CD4-positive, CD25-positive, alpha-beta regulatory T cell (primary cell): ENCODE data around the gene ZNF583. TPM values are rescaled to one million over a fixed set of nuclear protein-coding genes. Genes with fewer than 3 reads are reported as not detected.
A peak's percentile ranks its signal among the peaks of the same experiment; 100 is the strongest.

ENCODE experiments used
- ATAC-seq, 2 donors: fragments of 150-1000 bp; cut with Tn5 transposase; one replicate each; pipeline ENCODE4 v1.10.0; 2021; ENCODE audit warnings: low read depth in 2 of 2, moderate number of reproducible peaks in 2 of 2, moderate library complexity in 1 of 2
- DNase-seq, 3 donors: peaks; one replicate each; pipeline versions ENCODE4 v3.0.0 to v3.0.0-alpha.2; 2012 to 2022; ENCODE audit warnings: mixed read lengths in 1 of 3
- H3K27ac ChIP-seq: one replicate; pipeline ENCODE4 v1.7.0; 2013; ENCODE audit warnings: mild to moderate bottlenecking, low read length; ENCODE audit not compliant: insufficient read depth, poor library complexity, severe bottlenecking
- H3K27me3 ChIP-seq: one replicate; pipeline ENCODE4 v1.7.0; 2013; ENCODE audit warnings: low read length; ENCODE audit not compliant: control insufficient read depth, insufficient read depth
- H3K36me3 ChIP-seq: one replicate; pipeline ENCODE4 v1.7.0; 2013; ENCODE audit warnings: mild to moderate bottlenecking, low read length, moderate library complexity; ENCODE audit not compliant: control insufficient read depth, insufficient read depth
- H3K4me1 ChIP-seq: 2 replicates; pipeline ENCODE4 v1.7.0; 2013; ENCODE audit warnings: mild to moderate bottlenecking, low read length; ENCODE audit not compliant: insufficient read depth, control insufficient read depth, poor library complexity, severe bottlenecking
- H3K4me3 ChIP-seq: one replicate; pipeline ENCODE4 v1.7.0; 2013; ENCODE audit warnings: low read depth, mild to moderate bottlenecking, low read length, moderate library complexity
- H3K9me3 ChIP-seq, 2 experiments: 1 replicate in 1 of 2; 2 replicates in 1 of 2; pipeline ENCODE4 v1.7.0; 2013; ENCODE audit warnings: low read length in 2 of 2, mild to moderate bottlenecking in 1 of 2, moderate library complexity in 1 of 2; ENCODE audit not compliant: control insufficient read depth in 2 of 2
- H3K27ac Mint-ChIP-seq, 3 donors: one replicate each; pipeline ENCODE4 v1.8.0; 2020 to 2022; ENCODE audit warnings: mild to moderate bottlenecking in 3 of 3, mixed read lengths in 3 of 3, moderate library complexity in 2 of 3
- H3K27me3 Mint-ChIP-seq: one replicate; pipeline ENCODE4 v1.8.0; 2022; ENCODE audit warnings: mild to moderate bottlenecking, mixed read lengths
- H3K36me3 Mint-ChIP-seq: one replicate; pipeline ENCODE4 v1.8.0; 2020; ENCODE audit warnings: mixed read lengths
- H3K4me1 Mint-ChIP-seq, 4 donors: one replicate each; pipeline ENCODE4 v1.8.0; 2020 to 2022; ENCODE audit warnings: mixed read lengths in 4 of 4, mild to moderate bottlenecking in 1 of 4
- H3K4me3 Mint-ChIP-seq, 4 donors: one replicate each; pipeline ENCODE4 v1.8.0; 2020 to 2022; ENCODE audit warnings: mild to moderate bottlenecking in 4 of 4, mixed read lengths in 4 of 4, moderate library complexity in 3 of 4
- H3K9me3 Mint-ChIP-seq, 7 donors: one replicate each; pipeline ENCODE4 v1.8.0; 2020 to 2022; ENCODE audit warnings: mixed read lengths in 7 of 7, mild to moderate bottlenecking in 3 of 7, moderate library complexity in 2 of 7
- polyA plus RNA-seq, 4 donors: library from polyadenylated mRNA; unstranded; fragments of 300-500 nt; fragmentation: Illumina TruSeq; gene quantifications; one replicate each; pipeline ENCODE4 v1.2.3, GENCODE V29; 2021
- total RNA-seq: library from RNA; stranded (reverse); gene quantifications from one replicate; pipeline ENCODE4 v1.2.3, GENCODE V29; 2022

The ZNF583 gene
- total RNA-seq = 2.2 TPM
- 10 to 100 TPM in 2 of 4 donors, 1 to 10 TPM in 2; 7.3 to 17.0 (median 12.5) TPM for polyA plus RNA-seq

GRCh38 chr19:56403764-56404704 lies at the start of gene ZNF583:
TSS of gene ZNF583 (plus strand) at chr19:56404332. CDS start at chr19:56407115, 2,783 bp downstream.
- Histone ChIP-seq H3K27ac (peak within 1 kb of the TSS; percentile 92), H3K9me3 (peaks cover 46 to 62% of the 10 kb centered on the region in 2 experiments), H3K27me3 (no peaks in the 10 kb centered on the region), H3K4me3 (peak within 1 kb of the TSS; percentile 91), H3K4me1 (peaks cover 8% of the 10 kb centered on the region), H3K36me3 (peaks cover 25% of the 10 kb centered on the region)
- Mint-ChIP-seq H3K9me3 (peaks cover 10 to 58% (median 47%) of the 10 kb centered on the region in 7 donors), H3K4me1 (peaks cover 19 to 38% (median 28%) of the 10 kb centered on the region in 4 donors), H3K27me3 (no peaks in the 10 kb centered on the region), H3K27ac (peak within 1 kb of the TSS; percentile 84 to 99 (median 99)), H3K36me3 (peaks cover 56% of the 10 kb centered on the region), H3K4me3 (peak within 1 kb of the TSS; percentile 86 to 100 (median 98))
- ATAC-seq (peak; percentile 88), DNase-seq (peak; percentile 82 to 93 (median 91))

GRCh38 chr19:56355517-56355916 lies 48.6 kb upstream of the ZNF583 start:
- H3K36me3 Mint-ChIP-seq = peaks cover 18% of the 10 kb centered on the region
- peaks cover 0 to under 1% (median 0%) of the 10 kb centered on the region in 4 donors for H3K4me1 Mint-ChIP-seq
- no peak overlapping the region for H3K4me3 ChIP-seq
- ATAC-seq (no peak), DNase-seq (no peak)
- H3K36me3 ChIP-seq = no peaks in the 10 kb centered on the region
- H3K4me1 ChIP-seq = no peaks in the 10 kb centered on the region
- H3K27me3 ChIP-seq = no peaks in the 10 kb centered on the region
- peaks cover 4% of the 10 kb centered on the region for H3K27me3 Mint-ChIP-seq
- peaks cover 3 to 22% (median 9%) of the 10 kb centered on the region in 7 donors for H3K9me3 Mint-ChIP-seq
- no peak overlapping the region for H3K27ac Mint-ChIP-seq
- peak overlapping the region in 1 of 4 donors; percentile 1 for H3K4me3 Mint-ChIP-seq
- H3K27ac ChIP-seq = no peak overlapping the region
- H3K9me3 ChIP-seq = peaks cover 0 to 3% of the 10 kb centered on the region in 2 experiments

GRCh38 chr19:56356944-56357343 lies 47.2 kb upstream of the ZNF583 start:
- Mint-ChIP-seq H3K4me1 (no peaks in the 10 kb centered on the region), H3K4me3 (no peak overlapping the region), H3K9me3 (peaks cover 3 to 32% (median 9%) of the 10 kb centered on the region in 7 donors), H3K36me3 (peaks cover 27% of the 10 kb centered on the region), H3K27ac (no peak overlapping the region), H3K27me3 (peaks cover 4% of the 10 kb centered on the region)
- H3K27ac ChIP-seq = no peak overlapping the region
- ATAC-seq (no peak), DNase-seq (no peak)
- no peaks in the 10 kb centered on the region for H3K36me3 ChIP-seq
- peaks cover 3 to 5% of the 10 kb centered on the region in 2 experiments for H3K9me3 ChIP-seq
- no peaks in the 10 kb centered on the region for H3K27me3 ChIP-seq
- no peaks in the 10 kb centered on the region for H3K4me1 ChIP-seq
- H3K4me3 ChIP-seq = no peak overlapping the region

GRCh38 chr19:56360841-56361240 lies 43.3 kb upstream of the ZNF583 start:
- Mint-ChIP-seq H3K36me3 (peaks cover 38% of the 10 kb centered on the region), H3K27me3 (peaks cover 4% of the 10 kb centered on the region), H3K4me3 (no peak overlapping the region), H3K4me1 (no peaks in the 10 kb centered on the region), H3K27ac (no peak overlapping the region), H3K9me3 (peaks cover 10 to 61% (median 22%) of the 10 kb centered on the region in 7 donors)
- Histone ChIP-seq H3K27ac (no peak overlapping the region), H3K4me3 (no peak overlapping the region), H3K4me1 (no peaks in the 10 kb centered on the region), H3K27me3 (no peaks in the 10 kb centered on the region), H3K36me3 (no peaks in the 10 kb centered on the region), H3K9me3 (peaks cover 14 to 26% of the 10 kb centered on the region in 2 experiments)
- DNase-seq = no peak
- no peak for ATAC-seq

GRCh38 chr19:56367829-56368711 lies 36.1 kb upstream of the ZNF583 start:
- Histone ChIP-seq H3K27me3 (no peaks in the 10 kb centered on the region), H3K9me3 (peaks cover 18 to 36% of the 10 kb centered on the region in 2 experiments), H3K4me3 (peak overlapping the region; percentile 62), H3K27ac (peak overlapping the region; percentile 34), H3K36me3 (no peaks in the 10 kb centered on the region), H3K4me1 (peaks cover 5% of the 10 kb centered on the region)
- H3K27me3 Mint-ChIP-seq = peaks cover 5% of the 10 kb centered on the region
- H3K4me3 Mint-ChIP-seq = peak overlapping the region; percentile 90 to 95 (median 93)
- peaks cover 12 to 59% (median 25%) of the 10 kb centered on the region in 7 donors for H3K9me3 Mint-ChIP-seq
- peak overlapping the region; percentile 3 to 91 (median 82) for H3K27ac Mint-ChIP-seq
- DNase-seq (peak; percentile 50 to 79 (median 69)), ATAC-seq (peak; percentile 88 to 91)
- peaks cover 24% of the 10 kb centered on the region for H3K36me3 Mint-ChIP-seq
- peaks cover 4 to 31% (median 12%) of the 10 kb centered on the region in 4 donors for H3K4me1 Mint-ChIP-seq

GRCh38 chr19:56369886-56370676 lies 34.1 kb upstream of the ZNF583 start:
- Mint-ChIP-seq H3K27me3 (peaks cover 5% of the 10 kb centered on the region), H3K27ac (no peak overlapping the region), H3K9me3 (peaks cover 5 to 58% (median 23%) of the 10 kb centered on the region in 7 donors), H3K4me1 (peaks cover 4 to 31% (median 12%) of the 10 kb centered on the region in 4 donors), H3K4me3 (peak overlapping the region in 1 of 4 donors; percentile 41), H3K36me3 (peaks cover 40% of the 10 kb centered on the region)
- Histone ChIP-seq H3K36me3 (peaks cover 10% of the 10 kb centered on the region), H3K4me3 (no peak overlapping the region), H3K9me3 (peaks cover 16 to 36% of the 10 kb centered on the region in 2 experiments), H3K4me1 (peaks cover 5% of the 10 kb centered on the region), H3K27ac (no peak overlapping the region), H3K27me3 (no peaks in the 10 kb centered on the region)
- ATAC-seq (no peak), DNase-seq (no peak)
